GM21447 (cell line): ENCODE data around the gene SGSM2.

Experiments
- ATAC-seq: cut with Tn5 transposase; IDR thresholded peaks from one replicate; pipeline ENCODE4 v1.9.1; 2021; ENCODE audit not compliant: unreplicated experiment

SGSM2 gene

DNA sequence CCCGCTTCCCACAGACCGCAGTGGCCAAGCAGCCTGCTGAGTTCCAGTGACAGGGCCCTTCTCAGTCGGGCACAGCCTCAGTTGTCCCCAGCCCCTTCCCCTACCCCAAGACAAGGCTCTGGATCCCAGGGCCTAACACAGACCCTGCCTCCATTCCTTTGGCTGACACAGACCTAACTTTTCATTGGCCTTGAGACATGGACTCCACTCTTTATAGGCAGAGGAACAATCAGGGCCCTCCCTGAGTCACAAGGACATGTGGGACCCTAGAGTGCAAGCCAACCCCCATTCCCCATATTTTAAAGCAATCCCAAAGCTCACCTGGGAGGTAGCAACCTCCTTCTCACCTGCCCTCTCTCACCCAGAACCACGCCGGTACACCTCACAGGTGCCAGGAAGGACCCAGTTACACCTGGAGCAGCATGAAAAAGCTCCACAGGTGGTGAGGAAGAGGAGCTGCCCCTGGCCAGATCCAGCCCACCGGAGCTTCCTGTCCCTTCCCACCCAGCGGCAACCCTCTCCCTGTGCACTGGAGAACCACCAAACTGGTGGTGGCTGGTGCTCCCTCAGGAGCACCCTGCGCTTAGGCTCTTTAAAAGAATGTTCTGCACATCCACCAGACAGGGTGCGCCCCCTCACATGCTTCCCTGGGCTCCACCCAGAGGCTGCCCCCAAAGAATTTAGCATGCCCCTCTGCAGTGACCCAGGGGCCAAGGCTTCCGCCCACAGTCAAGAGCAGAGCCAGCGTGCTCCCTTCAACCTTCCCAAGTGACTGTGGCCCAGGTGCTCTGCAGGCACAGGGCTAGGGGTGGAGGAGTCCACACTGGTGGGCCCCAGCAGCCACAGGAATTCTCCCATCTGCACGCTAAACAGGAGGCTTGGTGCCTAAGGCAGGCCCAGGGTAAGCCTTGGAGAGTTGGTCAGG is 60.2 kb downstream of the SGSM2 start:
- ATAC-seq, result no peak

DNA sequence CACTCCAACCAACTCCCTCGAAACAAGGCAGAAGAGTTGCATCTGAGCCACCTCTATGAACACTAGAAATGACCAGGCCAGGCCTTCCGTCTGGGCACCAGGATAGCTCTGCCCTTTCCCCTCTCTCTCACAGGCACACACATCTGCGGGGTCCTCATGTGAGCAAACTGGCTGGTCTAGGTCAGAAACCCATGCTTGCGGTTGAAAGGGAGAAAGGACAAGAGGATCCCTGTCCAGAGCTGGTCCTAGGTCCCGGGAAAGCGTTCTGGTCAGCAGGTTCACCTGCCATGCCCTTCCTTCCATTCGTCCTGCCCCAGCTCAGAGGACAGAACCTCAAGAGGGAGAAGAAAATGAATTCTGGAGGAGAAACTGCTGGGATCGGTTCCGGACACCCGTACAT is 60.9 kb downstream of the SGSM2 start:
- no peak for ATAC-seq

DNA sequence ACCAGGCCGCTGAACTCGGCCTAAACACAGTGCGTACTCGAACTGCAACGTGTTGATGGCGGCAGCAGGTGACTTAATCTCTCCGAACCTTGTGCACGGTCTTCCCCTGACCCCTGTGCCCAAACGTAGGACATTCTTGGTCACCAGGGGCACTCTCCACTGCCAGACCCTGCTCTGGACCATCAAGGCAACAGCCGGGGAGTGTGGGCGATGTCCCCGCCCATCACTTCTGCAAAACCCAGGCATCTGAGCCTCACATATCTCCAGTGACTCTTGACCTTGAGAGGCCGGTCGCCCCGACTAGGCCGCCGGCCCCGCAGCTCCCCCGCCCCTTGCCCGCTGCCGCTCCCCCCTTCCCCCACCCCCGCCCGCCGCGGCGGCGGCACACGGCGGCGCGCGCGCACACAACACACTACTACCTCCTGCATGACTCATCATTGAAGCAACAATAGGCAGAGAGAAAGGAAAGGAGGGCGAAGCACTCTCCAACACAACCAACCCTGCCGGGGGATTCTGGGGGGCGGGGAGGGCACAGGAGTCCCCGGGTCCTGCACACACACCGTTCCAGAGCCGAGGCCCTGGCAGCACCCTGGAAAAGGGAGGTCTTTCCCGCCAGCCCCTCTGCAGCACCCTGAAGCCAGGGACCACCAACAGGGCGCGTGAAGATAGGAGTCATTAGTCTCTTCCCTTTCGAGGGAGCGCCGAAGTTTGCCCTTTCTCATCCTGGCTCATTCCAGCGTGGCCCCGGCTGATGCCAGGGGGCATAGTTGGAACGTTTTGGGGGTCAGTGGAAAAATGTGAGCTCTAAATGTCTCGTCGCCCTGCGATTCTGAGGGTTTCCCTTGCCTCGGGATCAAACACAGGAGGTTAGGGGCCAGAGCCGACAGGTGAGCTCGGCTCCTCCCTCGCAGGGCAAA is 61.6 kb downstream of the SGSM2 start:
- no peak for ATAC-seq

DNA sequence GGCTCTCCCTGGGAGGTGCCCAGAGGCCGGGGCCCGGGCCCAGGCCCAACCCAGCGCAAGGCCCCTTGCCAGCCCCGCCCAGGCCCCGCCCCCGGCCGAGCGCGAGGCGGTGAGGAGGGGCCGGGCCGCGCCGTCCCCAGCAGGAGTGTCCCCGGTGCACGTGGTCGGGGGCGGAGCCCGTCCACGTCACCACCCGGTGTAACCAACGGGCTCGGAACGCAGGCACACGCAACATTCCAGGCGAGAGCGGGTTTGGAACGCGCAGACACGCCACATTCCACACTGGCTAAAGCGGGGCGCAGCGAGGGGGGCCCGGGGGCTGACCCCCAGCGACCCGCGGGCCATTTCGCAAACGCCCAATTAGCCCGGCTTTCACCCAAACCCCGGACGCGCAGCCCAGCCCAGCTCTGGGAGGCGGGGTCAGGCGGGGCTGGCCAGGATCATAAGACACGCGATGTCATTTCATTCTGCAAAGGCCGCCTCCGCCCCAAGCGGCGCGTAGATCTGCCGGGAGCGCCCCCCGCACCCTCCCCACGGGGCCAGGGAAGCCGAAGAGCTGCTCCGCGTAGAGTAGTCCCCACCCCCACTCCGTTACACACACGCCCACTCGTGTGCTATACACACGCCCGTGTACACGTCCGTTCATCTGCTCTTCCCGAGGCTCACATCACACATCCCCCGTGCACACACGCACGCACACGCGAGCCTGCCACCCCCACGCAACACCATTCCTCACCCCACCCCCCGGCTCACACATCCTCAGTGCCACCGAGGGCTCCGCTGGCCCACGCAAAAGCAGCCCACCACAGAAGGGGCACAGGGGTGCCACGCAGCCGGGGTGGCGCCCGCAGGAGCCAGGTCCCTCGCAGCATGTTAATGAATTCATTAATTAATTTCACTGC is 62.5 kb downstream of the SGSM2 start:
- ATAC-seq, result peak; percentile 30

DNA sequence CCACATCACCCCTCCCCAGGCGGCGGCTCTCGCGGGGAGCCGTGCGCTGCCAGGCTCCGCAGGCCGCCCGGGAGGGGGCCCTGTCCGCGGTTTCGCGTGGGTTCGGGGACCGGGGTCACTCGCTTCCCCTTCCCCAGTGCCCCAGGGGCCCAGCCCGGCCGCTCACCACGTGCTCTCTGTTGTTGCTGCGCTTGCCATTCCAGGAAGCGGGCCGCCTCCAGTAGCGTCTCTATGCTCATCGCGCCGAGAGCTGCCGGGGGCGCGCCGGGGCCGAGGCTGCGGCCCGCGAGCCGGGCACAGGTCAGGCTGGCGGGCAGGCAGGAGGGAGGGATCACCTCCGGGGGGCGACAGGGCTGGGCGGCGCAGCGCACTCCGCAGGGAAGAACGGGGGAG is 63.2 kb downstream of the SGSM2 start:
- ATAC-seq, result no peak

DNA sequence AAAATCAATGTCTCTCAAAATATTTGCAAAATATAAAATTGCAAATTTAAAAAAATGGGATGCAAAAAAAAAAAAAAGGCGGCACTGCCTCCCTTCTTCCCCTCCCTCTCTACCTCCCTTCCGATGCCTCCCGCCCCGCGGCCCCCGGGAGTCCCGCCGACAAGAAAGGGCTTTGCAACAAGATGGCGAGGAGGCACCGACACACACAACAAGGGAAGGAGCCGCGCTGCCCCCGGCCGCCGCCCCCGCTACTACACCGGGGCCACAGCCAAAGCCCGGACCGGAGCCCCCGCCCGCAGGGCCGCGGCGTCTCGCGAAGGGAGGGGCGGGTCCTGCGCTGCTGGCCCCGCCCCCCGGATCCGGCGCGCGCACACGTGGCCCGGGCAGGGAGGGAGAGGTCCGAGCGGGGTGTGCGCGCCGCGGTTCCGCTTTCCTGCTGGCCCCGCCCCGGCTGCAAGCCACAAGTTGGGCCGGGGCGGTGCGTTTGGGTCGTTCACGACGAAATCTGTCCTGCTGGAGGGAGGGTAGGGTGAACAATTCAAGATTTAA is 63.6 kb downstream of the SGSM2 start, which contains the start of gene MNT:
Gene MNT, minus strand, starts transcription at position 184 of the 549 bp plus-strand sequence. CDS start 348 bp downstream, outside the sequence.
- ATAC-seq, result peak; percentile 26

DNA sequence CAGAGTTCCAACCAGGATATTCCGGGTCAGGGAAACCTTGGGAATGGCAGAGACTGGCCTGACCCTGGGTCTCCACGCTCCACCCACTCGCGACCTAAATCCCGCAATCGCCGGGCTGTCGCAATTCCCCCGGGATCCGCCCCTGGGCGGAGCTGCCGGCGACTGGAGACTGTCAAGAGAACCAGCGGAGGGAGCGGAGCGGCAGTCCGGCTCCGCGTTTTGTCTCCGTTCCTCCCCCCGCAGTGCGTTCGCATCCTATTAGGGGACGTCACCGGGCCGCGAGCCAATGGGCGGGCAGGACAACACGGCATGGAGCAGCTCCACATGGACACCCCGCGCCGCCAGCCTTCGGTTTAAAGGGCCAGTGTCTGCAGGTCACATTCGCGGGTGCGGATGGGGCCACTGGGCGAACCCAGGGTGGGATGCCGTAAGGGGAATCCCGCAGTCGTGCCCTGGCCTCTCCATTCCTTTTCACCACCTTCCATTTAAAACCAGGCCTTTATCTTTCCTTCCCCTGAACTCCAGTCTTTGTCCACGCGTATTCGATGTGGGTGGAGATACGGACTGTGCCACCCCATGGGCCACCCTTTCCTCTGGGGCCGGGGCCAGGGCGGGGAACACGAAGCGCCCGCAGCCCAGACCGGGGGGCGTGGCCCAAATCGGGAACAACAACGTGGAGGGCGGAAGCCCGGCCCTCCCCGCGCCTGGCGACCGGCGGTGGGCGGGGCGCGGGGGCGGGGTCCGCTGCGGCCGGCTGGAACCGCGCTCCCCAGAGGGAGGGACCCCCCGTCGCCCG is 64.3 kb downstream of the SGSM2 start:
- peak; percentile 39 for ATAC-seq

DNA sequence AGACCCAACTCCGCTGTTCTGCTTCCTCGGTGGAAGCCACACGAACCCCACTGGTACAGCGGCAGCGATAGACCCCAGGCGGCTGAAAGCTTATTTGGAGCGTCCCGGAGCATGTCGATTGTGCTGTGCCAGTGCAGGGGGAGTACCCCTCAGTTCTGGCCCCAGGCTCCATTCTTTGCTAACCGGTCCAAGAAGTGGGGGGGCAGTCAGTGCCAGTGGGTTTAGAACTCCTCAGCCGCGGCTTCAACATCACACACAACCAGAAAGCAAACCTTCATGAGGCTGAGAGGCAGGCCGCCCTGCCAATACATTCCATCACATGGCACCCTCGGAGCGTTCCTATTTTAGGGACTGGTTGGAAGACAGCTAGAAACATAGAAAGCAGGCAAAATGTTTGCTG is 65.2 kb downstream of the SGSM2 start:
- no peak for ATAC-seq

DNA sequence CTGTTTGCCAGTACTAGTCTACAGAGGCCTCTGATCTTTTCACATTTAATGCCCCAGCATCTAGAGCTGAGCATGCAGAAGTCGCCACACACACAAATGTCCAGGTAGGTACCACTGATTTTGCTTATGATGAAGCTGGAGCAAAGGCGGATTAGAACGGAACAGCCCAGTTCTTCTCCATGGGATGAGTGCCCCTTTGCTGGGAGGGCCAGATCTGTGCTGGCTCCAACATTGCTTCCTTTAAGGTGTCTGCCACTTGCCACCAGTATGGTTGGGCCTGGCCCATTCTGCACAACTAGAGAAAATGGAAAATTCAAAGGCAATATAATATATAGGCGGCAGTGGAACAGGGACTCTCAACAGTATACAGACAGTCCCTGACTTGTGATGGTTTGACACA is 65.7 kb downstream of the SGSM2 start:
- no peak for ATAC-seq

DNA sequence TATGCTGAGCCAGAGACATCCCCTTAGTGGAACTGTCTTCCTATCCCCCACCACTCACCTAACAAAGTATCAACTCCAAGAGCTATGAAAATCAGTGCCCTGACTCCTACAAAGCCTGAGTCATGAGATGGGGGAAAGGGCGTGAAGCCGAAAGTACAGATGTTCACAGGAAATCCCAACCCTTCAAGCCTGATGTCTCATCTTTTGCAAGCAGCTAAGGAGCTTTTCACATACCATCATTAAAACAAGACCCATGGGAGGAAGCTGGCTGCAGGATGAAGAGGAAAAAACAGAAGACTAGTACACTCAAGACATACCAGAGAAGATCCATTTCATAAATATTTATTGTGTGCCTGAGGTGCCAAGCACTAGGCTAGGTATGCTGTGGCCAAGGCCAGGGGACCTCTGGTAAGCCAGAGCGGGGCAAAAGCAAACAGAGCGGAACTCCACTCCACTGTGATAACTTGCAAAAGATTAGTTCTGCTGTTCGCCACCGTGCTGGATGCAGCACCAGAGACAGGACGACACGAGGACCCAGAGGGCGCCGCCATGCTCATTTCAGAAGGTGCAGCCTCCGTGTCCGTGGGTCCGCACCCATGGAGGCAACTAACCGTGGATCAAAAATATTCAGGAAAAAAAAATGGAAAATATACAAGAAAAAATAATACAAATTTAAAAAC is 68.1 kb downstream of the SGSM2 start:
- ATAC-seq, result no peak

DNA sequence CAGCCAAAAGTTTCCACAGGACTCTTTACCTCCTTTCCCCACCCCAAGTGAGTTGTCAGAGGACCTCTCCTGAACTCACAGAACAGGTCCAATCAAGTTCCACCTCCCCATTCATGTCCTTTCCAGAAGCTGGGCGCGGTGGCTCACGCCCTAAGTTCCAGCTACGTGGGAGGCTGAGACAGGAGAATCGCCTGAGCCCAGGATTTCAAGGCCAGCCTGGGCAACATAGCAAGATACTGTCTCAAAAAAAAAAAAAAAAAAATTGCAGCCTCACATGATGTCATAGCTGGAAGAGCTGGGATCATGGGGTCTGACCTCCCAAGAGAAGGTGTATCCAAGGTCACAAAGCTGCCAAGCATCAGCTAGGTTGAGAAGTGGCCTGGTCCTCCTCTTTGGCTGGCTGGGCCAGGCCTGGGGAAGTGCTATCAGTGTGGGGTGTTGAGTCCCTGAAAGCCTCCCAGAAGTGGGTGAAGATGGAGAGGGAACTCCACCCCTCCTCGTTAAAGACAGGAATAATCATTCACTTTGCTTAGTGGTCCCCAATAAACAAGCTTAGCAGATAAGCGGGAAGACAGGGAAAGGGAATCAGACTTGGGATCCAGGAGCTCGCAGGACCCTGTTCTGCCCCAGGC is 69.1 kb downstream of the SGSM2 start:
- ATAC-seq, result no peak

DNA sequence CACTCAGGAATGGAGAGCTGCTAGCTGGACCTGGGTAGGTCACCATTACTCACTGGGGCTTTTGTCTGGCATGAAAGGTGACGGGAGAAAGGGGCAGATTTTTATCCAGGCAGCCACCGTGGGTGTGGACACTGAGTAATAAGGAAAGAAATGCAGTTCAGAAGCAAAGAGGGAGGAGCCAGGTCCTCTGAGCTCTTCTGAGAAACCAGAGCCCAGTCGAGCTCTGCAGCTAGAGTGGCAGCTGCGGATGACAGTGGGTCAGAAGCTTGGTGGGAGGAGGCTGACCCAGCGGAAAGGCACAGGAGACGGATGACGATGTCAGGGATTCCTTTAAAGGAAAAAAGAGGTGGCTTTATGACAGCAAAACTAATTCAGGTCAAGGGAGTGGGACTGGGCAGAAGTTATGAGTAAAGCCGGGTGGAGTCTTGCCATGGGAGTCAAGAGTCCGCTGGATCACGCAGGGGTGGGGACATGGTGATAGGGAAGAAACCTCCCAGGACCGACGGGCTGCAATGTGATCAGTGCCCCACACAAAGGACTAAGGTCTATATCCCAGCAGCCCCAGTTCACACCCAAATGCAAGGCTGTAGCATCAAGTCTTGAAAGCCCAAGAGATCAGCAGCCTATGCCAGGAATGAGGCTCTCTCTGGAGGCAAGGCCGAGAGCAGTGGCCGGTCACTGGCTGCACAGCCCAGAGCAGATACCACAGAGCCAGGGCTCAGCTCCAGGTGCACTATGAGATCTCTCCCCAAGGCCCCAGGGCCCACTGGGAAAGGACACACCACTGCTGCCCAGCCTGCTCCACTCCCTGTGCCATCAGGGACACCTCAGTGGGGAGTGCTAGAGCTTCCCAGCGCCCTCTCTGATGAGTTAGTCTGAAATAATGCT is 69.8 kb downstream of the SGSM2 start:
- no peak for ATAC-seq

DNA sequence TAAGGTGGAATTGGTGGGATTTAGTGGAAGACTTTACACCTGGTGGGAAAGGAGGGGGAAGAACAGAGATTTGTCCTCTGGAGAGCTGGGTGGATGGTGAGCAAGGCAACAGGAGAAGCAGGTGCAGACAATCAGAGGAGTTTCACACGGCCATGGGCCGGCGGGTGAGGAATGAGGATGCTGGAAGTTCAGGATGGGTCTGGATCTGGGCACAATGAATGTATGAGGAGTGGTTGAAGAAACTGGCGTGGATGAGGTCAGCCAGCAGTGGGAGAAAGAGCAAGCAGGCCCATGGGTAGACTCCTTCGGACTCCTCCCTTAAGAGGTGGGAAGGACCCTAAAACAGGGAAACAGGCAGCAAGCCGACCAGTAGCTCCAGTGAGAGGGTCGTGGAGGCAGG is 73.7 kb downstream of the SGSM2 start:
- no peak for ATAC-seq

DNA sequence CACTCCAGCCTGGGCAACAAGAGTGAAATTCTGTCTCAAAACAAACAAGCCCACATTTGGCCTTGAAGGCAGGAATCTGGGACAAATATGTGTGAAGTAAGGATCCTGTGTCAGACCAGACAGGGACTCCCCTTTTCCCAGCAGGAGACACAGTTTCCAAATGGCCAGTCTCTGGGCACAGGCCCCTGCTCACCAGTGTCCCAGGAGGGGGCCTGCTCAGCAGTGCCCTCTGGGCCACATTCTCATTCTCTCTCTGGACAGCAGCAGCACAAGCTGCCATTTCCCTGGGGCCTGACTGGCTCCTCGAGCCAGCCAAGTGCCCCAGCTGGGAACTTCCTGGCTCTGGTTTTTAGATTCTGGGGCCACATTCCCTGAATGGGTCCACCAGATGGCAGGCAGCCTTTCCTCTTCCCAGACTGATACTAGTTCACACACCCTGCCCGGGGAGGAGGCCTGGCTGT is 75.3 kb downstream of the SGSM2 start:
- ATAC-seq, result no peak

DNA sequence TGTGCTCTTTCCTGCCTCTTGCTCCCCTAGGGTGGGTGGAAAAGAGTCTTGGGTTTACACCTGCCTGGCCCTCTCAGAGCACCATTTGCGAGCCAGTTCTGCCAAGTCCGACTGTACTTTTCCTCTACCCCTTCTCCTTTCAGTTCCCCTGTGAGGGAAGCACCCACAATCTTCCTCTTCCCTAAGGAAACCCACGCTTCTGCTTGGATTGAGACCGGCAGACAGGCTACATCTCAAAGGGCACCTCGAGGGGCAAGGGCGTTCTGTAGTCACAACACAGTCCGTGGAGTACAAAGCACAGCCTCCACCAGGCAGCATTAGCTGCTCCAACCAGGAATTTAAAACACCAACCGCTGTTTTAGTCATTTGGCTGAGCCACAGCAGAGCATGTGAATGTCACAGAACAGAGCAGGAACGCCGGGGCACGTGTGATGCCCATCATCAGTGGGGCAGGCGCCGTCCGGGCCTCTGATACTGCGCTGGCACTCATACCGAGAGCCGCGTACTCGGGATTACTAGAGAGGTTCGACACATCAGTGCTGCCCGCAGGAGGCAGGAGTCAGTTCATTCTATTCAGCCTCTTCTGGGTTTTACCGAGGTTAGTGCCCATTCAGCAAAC is 77.3 kb downstream of the SGSM2 start:
- ATAC-seq, result no peak

DNA sequence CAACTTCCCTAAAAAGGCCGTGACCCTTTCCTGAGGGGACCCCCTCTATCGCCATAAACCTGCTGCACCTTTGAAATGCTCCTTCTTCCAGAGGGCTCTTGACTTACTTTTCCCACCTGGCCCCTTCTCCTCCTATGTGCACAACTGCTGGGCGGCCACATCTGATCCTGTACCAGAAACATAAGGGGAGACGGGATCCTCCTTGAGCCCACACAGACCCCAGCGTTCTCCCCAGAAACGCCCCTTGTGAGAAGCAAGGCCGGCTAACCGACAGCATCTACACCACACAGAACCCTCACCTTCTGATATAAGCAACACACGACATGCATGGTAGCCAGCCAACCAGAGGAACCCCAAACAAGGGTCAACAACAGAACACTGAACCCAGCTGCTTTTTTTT is 77.8 kb downstream of the SGSM2 start:
- ATAC-seq, result no peak
